ENCODE measurements around the gene CLEC4E.

DNA sequence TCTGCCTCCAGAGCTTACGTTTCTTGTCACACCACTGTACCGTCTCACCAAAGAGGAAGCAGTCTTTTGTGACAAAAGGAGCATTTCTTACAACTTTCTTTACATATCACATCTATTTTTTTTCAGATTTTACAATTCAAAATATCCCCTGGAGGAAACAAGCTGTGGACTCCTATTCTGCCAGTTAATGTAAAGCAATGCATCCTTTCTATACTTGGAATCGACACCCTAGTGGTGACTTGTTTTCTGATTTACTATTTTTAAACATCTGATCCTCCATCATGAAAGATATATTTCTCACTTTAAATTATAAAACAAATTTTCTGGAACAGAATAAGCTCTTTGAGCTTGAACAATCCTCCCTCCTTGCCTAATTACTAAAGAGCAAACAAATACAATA is 37.2 kb upstream of the CLEC4E start:
- TF ChIP-seq, protein P1, sequence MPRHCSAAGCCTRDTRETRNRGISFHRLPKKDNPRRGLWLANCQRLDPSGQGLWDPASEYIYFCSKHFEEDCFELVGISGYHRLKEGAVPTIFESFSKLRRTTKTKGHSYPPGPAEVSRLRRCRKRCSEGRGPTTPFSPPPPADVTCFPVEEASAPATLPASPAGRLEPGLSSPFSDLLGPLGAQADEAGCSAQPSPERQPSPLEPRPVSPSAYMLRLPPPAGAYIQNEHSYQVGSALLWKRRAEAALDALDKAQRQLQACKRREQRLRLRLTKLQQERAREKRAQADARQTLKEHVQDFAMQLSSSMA (CRISPR knock-in tag; IDR thresholded peaks at IDR 0.05) = no peak
- TF ChIP-seq, protein P2, sequence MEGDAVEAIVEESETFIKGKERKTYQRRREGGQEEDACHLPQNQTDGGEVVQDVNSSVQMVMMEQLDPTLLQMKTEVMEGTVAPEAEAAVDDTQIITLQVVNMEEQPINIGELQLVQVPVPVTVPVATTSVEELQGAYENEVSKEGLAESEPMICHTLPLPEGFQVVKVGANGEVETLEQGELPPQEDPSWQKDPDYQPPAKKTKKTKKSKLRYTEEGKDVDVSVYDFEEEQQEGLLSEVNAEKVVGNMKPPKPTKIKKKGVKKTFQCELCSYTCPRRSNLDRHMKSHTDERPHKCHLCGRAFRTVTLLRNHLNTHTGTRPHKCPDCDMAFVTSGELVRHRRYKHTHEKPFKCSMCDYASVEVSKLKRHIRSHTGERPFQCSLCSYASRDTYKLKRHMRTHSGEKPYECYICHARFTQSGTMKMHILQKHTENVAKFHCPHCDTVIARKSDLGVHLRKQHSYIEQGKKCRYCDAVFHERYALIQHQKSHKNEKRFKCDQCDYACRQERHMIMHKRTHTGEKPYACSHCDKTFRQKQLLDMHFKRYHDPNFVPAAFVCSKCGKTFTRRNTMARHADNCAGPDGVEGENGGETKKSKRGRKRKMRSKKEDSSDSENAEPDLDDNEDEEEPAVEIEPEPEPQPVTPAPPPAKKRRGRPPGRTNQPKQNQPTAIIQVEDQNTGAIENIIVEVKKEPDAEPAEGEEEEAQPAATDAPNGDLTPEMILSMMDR (CRISPR knock-in tag; IDR thresholded peaks at IDR 0.05) = no peak
- TF ChIP-seq KDM5A (IDR thresholded peaks at IDR 0.05; ENCODE audit: borderline replicate concordance, low read length) (no peak), FOXA1 (IDR thresholded peaks at IDR 0.05) (no peak), FOXA1 (CRISPR knock-in tag; IDR thresholded peaks at IDR 0.05) (no peak), RBAK (CRISPR knock-in tag; IDR thresholded peaks at IDR 0.05) (no peak), KDM1A (CRISPR knock-in tag; IDR thresholded peaks at IDR 0.05) (no peak)
- TF ChIP-seq, protein P3, sequence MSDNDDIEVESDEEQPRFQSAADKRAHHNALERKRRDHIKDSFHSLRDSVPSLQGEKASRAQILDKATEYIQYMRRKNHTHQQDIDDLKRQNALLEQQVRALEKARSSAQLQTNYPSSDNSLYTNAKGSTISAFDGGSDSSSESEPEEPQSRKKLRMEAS (IDR thresholded peaks at IDR 0.05) = no peak
- TF ChIP-seq, protein P4, sequence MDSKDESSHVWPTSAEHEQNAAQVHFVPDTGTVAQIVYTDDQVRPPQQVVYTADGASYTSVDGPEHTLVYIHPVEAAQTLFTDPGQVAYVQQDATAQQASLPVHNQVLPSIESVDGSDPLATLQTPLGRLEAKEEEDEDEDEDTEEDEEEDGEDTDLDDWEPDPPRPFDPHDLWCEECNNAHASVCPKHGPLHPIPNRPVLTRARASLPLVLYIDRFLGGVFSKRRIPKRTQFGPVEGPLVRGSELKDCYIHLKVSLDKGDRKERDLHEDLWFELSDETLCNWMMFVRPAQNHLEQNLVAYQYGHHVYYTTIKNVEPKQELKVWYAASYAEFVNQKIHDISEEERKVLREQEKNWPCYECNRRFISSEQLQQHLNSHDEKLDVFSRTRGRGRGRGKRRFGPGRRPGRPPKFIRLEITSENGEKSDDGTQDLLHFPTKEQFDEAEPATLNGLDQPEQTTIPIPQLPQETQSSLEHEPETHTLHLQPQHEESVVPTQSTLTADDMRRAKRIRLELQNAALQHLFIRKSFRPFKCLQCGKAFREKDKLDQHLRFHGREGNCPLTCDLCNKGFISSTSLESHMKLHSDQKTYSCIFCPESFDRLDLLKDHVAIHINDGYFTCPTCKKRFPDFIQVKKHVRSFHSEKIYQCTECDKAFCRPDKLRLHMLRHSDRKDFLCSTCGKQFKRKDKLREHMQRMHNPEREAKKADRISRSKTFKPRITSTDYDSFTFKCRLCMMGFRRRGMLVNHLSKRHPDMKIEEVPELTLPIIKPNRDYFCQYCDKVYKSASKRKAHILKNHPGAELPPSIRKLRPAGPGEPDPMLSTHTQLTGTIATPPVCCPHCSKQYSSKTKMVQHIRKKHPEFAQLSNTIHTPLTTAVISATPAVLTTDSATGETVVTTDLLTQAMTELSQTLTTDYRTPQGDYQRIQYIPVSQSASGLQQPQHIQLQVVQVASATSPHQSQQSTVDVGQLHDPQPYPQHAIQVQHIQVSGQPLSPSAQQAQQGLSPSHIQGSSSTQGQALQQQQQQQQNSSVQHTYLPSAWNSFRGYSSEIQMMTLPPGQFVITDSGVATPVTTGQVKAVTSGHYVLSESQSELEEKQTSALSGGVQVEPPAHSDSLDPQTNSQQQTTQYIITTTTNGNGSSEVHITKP (CRISPR knock-in tag; IDR thresholded peaks at IDR 0.05; ENCODE audit: low read depth) = no peak
